ENCODE measurements around the gene ACTR2. TPM values are rescaled to one million over a fixed set of nuclear protein-coding genes. Genes with fewer than 3 reads are reported as not detected.

The ACTR2 gene
- total and polyA plus RNA-seq, 2 of the 13 experiments (the other 11 are each of a cell fraction or from before 2014, with no cell fraction given), result 51.2 to 100 TPM

GRCh38 chr2:65227456-65228262 is at the start of gene ACTR2 (continued):
- TF ChIP-seq ZNF503 (CRISPR knock-in tag; IDR thresholded peaks at IDR 0.05) (peak; percentile 32; the same call in 1 of the 2 replicates), SOX5 (CRISPR knock-in tag; IDR thresholded peaks at IDR 0.05; ENCODE audit: borderline replicate concordance) (peak; percentile 16; the same call in 1 of the 2 replicates), TIGD3 (CRISPR knock-in tag; IDR thresholded peaks at IDR 0.05; ENCODE audit: borderline replicate concordance) (peak; percentile 92; the same call in 1 of the 2 replicates), CC2D1A (CRISPR knock-in tag; IDR thresholded peaks at IDR 0.05) (no peak), ELF3 (CRISPR knock-in tag; IDR thresholded peaks at IDR 0.05) (peak; percentile 87), FOXA3 (CRISPR knock-in tag; IDR thresholded peaks at IDR 0.05) (peak; percentile 16), ZNF749 (CRISPR knock-in tag; IDR thresholded peaks at IDR 0.05; ENCODE audit: borderline replicate concordance) (no peak), ISX (CRISPR knock-in tag; conservative IDR thresholded peaks at IDR 0.05) (no peak), ZFP90 (CRISPR knock-in tag; IDR thresholded peaks at IDR 0.05; ENCODE audit: borderline replicate concordance) (peak; percentile 6; the same call in 1 of the 2 replicates), CHD4 (IDR thresholded peaks at IDR 0.05; ENCODE audit: borderline replicate concordance, low read length) (no peak), RBFOX2 (IDR thresholded peaks at IDR 0.05; ENCODE audit: low read depth, low read length) (peak; percentile 98), CHCHD3 (CRISPR knock-in tag; IDR thresholded peaks at IDR 0.05) (no peak; the same call in none of the 2 replicates), PBX2 (CRISPR knock-in tag; IDR thresholded peaks at IDR 0.05) (peak; percentile 98), ZNF75D (CRISPR knock-in tag; IDR thresholded peaks at IDR 0.05; ENCODE audit: borderline replicate concordance) (no peak), TFE3 (CRISPR knock-in tag; IDR thresholded peaks at IDR 0.05) (peak; percentile 68; the same call in 1 of the 2 replicates), KDM6A (CRISPR knock-in tag; IDR thresholded peaks at IDR 0.05; ENCODE audit: low read depth) (no peak; the same call in 1 of the 2 replicates), ZNF142 (CRISPR knock-in tag; IDR thresholded peaks at IDR 0.05) (peak; percentile 83; the same call in 1 of the 2 replicates)

Measured in HepG2 (cell line).